Neural cell (in vitro differentiated cells): ENCODE results near the gene ZRANB3.

Source experiments
- CTCF ChIP-seq: fragments of 450-650 bp; IDR thresholded peaks from 2 replicates; pipeline ENCODE4 v1.5.1; 2014; ENCODE audit warnings: antibody characterized with exemption, mild to moderate bottlenecking, moderate library complexity; ENCODE audit not compliant: poor library complexity, severe bottlenecking
- EZH2 ChIP-seq: fragments of 200-600, 300-800 bp; shearing (Covaris generic), sonication (generic); IDR thresholded peaks from 2 replicates; pipeline ENCODE4 v1.6.1; 2014; ENCODE audit warnings: antibody characterized with exemption, low read length, borderline replicate concordance, mild to moderate bottlenecking; ENCODE audit not compliant: insufficient read depth, poor library complexity, severe bottlenecking
- POLR2AphosphoS5 ChIP-seq: IDR thresholded peaks from 2 replicates; pipeline ENCODE4 v1.6.1; 2012
- SMC3 ChIP-seq: fragments of 450-650 bp; conservative IDR thresholded peaks from 2 replicates; pipeline ENCODE4 v1.6.1; 2014; ENCODE audit warnings: antibody characterized with exemption, mild to moderate bottlenecking, moderate library complexity; ENCODE audit not compliant: poor library complexity

- TF ChIP-seq EZH2 (no peak), SMC3 (no peak), POLR2AphosphoS5 (no peak), CTCF (no peak)
Measured at GRCh38 chr2:135552887-135553286, 21.9 kb upstream of the ZRANB3 start.
